Stimulated activated naive B cell treated with anti-CD40 and anti-IgM and Interleukin-4, amounts not matched to agents 10 μg/mL and 1 μg/mL and 100 μg/mL, for 72 hours (primary cell): ENCODE measurements around the gene BLOC1S4.

Experiments used
- ATAC-seq, 2 donors: fragments of 150-1000 bp; cut with Tn5 transposase; replicated peaks; 2 replicates each; pipeline ENCODE4 v1.10.0; 2021; ENCODE audit warnings: moderate library complexity in 1 of 2
- DNase-seq: peaks from one replicate; pipeline ENCODE4 v3.0.0; 2021
- H3K27ac Mint-ChIP-seq: one replicate; pipeline ENCODE4 v1.8.0; 2022; ENCODE audit warnings: mild to moderate bottlenecking, mixed read lengths
- H3K27me3 Mint-ChIP-seq, 2 donors: one replicate each; pipeline ENCODE4 v1.8.0; 2022; ENCODE audit warnings: mixed read lengths in 2 of 2
- H3K36me3 Mint-ChIP-seq, 2 donors: one replicate each; pipeline ENCODE4 v1.8.0; 2022; ENCODE audit warnings: mixed read lengths in 2 of 2, mild to moderate bottlenecking in 1 of 2
- H3K4me1 Mint-ChIP-seq, 2 donors: one replicate each; pipeline ENCODE4 v1.8.0; 2022; ENCODE audit warnings: mixed read lengths in 2 of 2, mild to moderate bottlenecking in 1 of 2
- H3K4me3 Mint-ChIP-seq, 2 donors: one replicate each; pipeline ENCODE4 v1.8.0; 2022; ENCODE audit warnings: mild to moderate bottlenecking in 2 of 2, mixed read lengths in 2 of 2, moderate library complexity in 1 of 2
- H3K9me3 Mint-ChIP-seq, 2 donors: one replicate each; pipeline ENCODE4 v1.8.0; 2022; ENCODE audit warnings: mixed read lengths in 2 of 2, mild to moderate bottlenecking in 1 of 2

Gene BLOC1S4

DNA sequence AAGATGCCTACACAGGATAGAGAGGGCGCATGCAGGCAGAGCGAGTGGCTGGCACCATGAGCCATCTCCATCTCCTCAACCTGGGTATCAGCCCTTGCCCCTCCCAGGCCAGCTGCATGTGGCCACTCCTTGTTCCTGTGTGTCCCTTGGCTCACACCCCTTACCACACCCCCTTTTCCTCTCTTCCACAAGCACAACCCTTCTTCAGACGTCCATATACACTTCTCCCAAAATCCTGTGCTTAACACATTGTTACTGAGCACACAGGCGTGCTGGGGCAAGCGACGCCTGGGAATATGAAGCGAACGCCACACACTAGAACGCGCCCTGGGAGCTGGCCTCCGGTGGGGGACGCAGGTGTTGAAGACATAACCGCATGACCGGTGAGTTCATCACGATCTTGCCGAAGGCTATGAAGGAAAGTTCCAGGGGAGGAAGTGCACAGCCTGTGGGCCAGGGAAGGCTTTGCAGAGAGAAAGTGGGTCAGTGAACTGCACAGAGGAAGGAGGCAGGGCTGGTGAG, 47.4 kb downstream of the BLOC1S4 start:
- Mint-ChIP-seq H3K36me3 (no peaks in the 10 kb centered on the region), H3K27me3 (peaks cover 22 to 33% of the 10 kb centered on the region in 2 donors), H3K4me3 (no peak overlapping the region), H3K9me3 (no peaks in the 10 kb centered on the region), H3K4me1 (peaks cover 0 to 4% of the 10 kb centered on the region in 2 donors), H3K27ac (no peak overlapping the region)
- no peak for ATAC-seq
- DNase-seq: no peak

DNA sequence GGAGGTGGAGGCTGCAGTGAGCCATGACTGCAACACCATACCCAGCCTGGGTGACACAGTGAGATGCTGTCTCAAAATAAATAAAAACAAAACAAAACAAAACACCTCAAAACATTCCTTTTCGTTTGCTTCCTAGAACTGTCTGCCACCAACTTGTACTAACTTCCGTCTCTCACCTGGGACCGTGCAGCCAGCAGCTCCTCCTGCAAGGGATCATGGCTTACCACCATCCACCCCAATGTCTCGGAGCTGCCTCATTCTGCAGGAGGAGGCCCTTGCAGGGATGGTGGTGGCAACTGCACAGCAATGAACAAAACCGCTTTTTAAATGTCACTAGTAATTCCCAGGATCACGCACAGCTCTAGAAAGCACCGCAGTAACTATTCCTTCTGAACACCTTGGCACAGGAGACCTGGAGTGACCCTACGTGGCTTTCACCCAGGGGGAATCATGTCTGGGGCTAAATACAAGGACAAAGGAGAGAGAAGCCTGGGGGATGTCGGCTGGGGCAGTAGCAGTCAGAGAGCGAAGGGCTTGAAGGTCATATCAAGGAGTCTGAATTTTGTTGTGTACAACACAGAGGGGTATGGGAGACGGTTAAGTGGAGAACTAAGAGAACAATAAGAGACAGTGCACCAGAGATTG, 49.1 kb downstream of the BLOC1S4 start:
- DNase-seq (no peak), ATAC-seq (no peak)
- Mint-ChIP-seq H3K9me3 (no peaks in the 10 kb centered on the region), H3K27me3 (peaks cover 22 to 29% of the 10 kb centered on the region in 2 donors), H3K27ac (no peak overlapping the region), H3K4me3 (no peak overlapping the region), H3K4me1 (peaks cover 0 to 4% of the 10 kb centered on the region in 2 donors), H3K36me3 (no peaks in the 10 kb centered on the region)

DNA sequence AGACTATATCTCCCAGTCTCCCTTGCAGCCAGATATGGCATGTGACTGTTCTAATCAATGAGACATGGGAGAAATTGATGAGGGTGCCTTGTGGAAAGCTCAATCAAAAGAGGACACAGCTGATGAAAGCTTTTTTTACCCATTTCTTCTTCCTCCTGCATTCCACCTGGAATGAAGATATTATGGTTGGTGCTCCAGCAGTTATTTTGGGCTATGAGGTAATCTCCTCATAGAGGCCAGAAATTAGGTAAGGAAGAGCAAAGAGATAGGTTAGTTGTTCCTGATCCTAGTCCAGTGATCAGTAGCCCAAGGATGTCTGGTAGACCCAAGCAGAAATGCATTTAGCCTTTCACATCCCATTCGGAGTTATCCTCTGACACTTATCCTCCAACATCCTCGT, 49.7 kb downstream of the BLOC1S4 start:
- no peaks in the 10 kb centered on the region for H3K9me3 Mint-ChIP-seq
- H3K27ac Mint-ChIP-seq: no peak overlapping the region
- H3K36me3 Mint-ChIP-seq: no peaks in the 10 kb centered on the region
- H3K4me1 Mint-ChIP-seq: peaks cover 0 to 4% of the 10 kb centered on the region in 2 donors
- H3K4me3 Mint-ChIP-seq: no peak overlapping the region
- DNase-seq: no peak
- ATAC-seq: no peak
- peaks cover 19 to 23% of the 10 kb centered on the region in 2 donors for H3K27me3 Mint-ChIP-seq
